HG03439 (cell line): ENCODE data around the gene OVCA2.

Experiments
- ATAC-seq: cut with Tn5 transposase; IDR thresholded peaks from one replicate; pipeline ENCODE4 v1.9.1; 2021; ENCODE audit warnings: mild to moderate bottlenecking, moderate library complexity; ENCODE audit not compliant: unreplicated experiment

The OVCA2 gene

GRCh38 chr17:2051933-2052559 lies 10.2 kb downstream of the OVCA2 start:
- no peak for ATAC-seq

- ATAC-seq: no peak
Observed at GRCh38 chr17:2053380-2054261, 11.8 kb downstream of the OVCA2 start.

GRCh38 chr17:2054262-2054511 lies 12.4 kb downstream of the OVCA2 start:
- no peak for ATAC-seq

- no peak for ATAC-seq
Observed at GRCh38 chr17:2054512-2055291, 12.9 kb downstream of the OVCA2 start, which contains the start of gene HIC1. TSS of gene HIC1 (plus strand) at chr17:2055103. CDS start at chr17:2056691, 1,588 bp downstream.

- ATAC-seq: no peak
Observed at GRCh38 chr17:2055292-2056205, 13.7 kb downstream of the OVCA2 start.

- no peak for ATAC-seq
Observed at GRCh38 chr17:2056206-2057174, 14.7 kb downstream of the OVCA2 start.

DNA sequence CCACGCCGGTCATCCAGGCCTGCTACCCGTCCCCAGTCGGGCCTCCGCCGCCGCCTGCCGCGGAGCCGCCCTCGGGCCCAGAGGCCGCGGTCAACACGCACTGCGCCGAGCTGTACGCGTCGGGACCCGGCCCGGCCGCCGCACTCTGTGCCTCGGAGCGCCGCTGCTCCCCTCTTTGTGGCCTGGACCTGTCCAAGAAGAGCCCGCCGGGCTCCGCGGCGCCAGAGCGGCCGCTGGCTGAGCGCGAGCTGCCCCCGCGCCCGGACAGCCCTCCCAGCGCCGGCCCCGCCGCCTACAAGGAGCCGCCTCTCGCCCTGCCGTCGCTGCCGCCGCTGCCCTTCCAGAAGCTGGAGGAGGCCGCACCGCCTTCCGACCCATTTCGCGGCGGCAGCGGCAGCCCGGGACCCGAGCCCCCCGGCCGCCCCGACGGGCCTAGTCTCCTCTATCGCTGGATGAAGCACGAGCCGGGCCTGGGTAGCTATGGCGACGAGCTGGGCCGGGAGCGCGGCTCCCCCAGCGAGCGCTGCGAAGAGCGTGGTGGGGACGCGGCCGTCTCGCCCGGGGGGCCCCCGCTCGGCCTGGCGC lies 15.4 kb downstream of the OVCA2 start:
- ATAC-seq: no peak

DNA sequence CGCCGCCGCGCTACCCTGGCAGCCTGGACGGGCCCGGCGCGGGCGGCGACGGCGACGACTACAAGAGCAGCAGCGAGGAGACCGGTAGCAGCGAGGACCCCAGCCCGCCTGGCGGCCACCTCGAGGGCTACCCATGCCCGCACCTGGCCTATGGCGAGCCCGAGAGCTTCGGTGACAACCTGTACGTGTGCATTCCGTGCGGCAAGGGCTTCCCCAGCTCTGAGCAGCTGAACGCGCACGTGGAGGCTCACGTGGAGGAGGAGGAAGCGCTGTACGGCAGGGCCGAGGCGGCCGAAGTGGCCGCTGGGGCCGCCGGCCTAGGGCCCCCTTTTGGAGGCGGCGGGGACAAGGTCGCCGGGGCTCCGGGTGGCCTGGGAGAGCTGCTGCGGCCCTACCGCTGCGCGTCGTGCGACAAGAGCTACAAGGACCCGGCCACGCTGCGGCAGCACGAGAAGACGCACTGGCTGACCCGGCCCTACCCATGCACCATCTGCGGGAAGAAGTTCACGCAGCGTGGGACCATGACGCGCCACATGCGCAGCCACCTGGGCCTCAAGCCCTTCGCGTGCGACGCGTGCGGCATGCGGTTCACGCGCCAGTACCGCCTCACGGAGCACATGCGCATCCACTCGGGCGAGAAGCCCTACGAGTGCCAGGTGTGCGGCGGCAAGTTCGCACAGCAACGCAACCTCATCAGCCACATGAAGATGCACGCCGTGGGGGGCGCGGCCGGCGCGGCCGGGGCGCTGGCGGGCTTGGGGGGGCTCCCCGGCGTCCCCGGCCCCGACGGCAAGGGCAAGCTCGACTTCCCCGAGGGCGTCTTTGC lies 16.2 kb downstream of the OVCA2 start:
- ATAC-seq: no peak

DNA sequence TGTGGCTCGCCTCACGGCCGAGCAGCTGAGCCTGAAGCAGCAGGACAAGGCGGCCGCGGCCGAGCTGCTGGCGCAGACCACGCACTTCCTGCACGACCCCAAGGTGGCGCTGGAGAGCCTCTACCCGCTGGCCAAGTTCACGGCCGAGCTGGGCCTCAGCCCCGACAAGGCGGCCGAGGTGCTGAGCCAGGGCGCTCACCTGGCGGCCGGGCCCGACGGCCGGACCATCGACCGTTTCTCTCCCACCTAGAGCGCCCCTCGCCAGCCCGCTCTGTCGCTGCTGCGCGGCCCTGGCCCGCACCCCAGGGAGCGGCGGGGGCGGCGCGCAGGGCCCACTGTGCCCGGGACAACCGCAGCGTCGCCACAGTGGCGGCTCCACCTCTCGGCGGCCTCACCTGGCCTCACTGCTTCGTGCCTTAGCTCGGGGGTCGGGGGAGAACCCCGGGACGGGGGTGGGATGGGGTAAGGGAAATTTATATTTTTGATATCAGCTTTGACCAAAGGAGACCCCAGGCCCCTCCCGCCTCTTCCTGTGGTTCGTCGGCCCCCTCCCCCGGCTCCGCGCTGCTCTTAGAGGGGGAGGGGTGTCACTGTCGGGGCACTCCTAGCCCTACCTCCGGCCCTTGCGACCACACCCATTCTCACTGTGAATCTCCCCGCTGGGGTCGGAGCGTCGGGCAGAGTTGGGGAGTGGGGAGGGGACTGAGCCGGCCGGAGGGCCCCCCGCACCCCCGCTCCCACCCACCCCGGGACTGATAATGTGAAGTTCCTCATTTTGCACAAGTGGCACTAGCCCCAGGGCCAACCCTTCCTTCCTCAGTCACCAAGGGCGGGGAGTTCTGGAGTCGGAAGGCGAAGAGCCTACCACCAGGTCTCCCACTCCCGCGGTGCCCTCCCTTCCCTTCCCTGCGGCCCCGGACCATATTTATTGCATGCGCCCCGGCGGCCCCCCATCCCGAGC lies 17.0 kb downstream of the OVCA2 start:
- no peak for ATAC-seq

GRCh38 chr17:2059547-2060384 lies 17.9 kb downstream of the OVCA2 start:
- ATAC-seq: no peak

DNA sequence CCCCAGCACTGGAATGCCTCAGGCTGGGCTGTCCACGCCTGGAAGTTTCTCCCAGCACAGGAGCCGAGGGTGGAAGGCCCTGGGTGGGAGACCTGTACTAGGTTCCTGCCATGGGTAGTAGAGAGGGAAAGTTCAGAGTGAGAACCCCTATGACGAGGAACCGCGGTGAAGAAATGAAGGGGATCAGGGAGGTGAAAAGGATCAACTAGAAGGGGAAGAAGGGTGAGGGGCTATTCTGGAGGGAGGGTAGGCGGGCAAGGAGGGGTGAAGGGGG lies 18.5 kb downstream of the OVCA2 start:
- ATAC-seq: no peak

DNA sequence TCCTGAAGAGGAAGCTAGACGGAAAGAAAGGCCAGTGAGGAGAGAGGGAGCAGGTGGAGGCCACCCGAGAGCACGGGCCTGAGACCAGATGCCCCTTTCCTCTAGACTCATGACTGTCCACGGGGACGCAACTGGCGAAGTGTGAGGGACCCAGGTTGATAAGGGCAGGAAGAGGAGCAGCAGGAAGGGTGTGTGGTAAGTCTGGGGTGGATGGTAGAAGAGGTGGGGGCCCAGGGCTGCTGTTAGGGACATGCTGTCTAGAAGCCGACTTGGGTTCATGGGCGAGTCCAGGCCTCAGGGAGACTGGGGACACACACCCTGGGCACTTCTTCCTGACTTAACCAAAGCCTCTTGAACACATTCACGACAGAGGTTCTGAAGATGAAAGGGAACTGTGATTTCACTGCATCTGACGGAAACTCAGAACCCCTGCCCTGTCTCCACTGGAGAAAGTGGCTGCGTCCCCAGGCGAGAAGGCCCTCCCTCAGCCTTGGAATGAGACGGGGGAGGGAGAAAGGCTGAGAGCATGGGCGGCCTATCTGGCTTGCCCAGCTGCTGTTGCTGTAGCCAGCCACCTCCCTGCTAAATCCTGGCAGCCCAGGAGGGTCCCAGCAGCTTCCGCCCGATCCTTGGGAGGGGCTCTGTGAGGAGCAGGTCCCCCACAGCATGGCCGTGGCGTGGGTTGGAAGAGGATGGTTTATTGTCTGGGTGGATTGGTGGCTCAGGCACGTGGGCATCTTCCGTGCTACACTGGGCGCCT lies 19.0 kb downstream of the OVCA2 start:
- no peak for ATAC-seq

DNA sequence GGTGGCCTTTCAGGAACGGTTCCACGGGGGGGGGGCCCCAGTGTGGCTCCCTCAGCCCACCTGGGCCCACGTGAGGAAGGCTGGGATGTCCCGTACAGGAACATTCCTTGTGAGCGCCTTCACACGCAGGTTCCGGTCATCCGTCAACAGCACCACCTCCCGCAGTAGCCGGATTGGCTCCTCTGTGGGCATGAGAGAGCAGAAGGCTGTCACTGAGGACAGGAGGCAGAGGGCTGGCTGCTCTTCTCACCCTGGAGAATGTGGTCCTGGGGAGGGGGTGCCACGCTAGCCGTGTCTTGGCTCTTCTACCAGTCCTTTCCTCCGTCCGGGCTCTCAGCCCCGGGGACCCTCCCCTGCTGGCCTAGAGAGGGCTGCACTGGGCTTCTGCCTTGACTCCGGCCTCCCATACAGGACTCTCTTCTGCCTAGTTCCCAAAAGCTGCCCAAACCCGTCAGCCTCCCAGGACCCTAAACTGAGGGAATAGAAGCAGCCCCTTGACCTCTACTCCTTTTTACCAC lies 19.7 kb downstream of the OVCA2 start:
- ATAC-seq: no peak

DNA sequence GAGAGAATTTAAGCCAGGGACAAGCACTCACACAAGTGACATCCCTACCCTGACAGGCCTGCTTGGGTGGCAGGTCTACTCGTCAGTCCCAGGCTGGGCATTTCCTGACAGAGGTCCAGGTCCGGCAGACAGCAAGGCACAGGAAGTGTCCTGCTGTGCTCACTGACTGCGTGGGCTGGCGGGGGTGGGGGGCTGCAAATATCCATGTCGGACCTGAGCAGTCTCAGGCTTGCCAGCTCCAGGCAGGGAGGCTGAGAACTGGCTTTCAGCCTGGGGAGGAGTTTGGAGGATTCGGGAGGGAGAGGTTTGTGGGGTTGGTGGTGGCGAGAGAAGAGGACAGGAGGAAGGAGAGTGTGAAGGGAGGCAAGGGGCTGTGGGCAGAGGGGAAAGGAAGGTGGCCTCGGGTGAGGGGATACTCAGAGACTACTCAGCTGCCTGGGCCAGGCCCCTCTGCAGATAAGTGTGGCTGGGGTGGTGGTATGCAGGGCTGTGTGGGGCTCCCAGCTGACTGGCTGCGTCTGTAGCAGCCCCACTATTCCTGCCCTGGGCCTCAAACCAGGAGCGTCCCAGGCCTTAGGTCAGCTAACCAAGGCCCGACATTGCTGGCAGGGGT lies 20.9 kb downstream of the OVCA2 start:
- ATAC-seq: no peak
